ENCODE results near the gene CHST13. TPM values are rescaled to one million over a fixed set of nuclear protein-coding genes. Genes with fewer than 3 reads are reported as not detected.
A peak's percentile ranks its signal among the peaks of the same experiment; 100 is the strongest.
"Not testable (repeated sequence)": the region's sequence is repeated elsewhere in the genome, so short reads cannot be mapped to it uniquely, and the experiment has no call there.

Gene CHST13
- total RNA-seq, 4 donors from 2014 or later, result 0.23 to 0.95 TPM; not detected in 2

- intact Hi-C loops (cut with DNase I), result no loop called here
- Histone ChIP-seq H3K9me3 (no peaks in the 10 kb centered on the region), H3K4me1 (no peaks in the 10 kb centered on the region), H3K27me3 (peaks cover 0 to 26% (median 0%) of the 10 kb centered on the region in 4 donors), H3K4me3 (no peak overlapping the region), H3K27ac (peak overlapping the region in 2 of 4 donors; percentile 44 to 49), H3K36me3 (no peaks in the 10 kb centered on the region)
- no peak for DNase-seq
- 80 to 82% methylated on average over 2 to 10 of the region's 18 CpGs for WGBS, 2 donors
- TF ChIP-seq POLR2A (IDR thresholded peaks at IDR 0.05) (no peak), CTCF (IDR thresholded peaks at IDR 0.05) (no peak)
These were observed 6.5 kb downstream of the CHST13 start for GRCh38 chr3:126530171-126531050.

- no peaks in the 10 kb centered on the region for H3K4me1 ChIP-seq
- DNase-seq, result no peak
- intact Hi-C loops (cut with DNase I), result no loop called here
- no peak overlapping the region for H3K4me3 ChIP-seq
- peak overlapping the region in 1 of 4 donors; percentile 44 for H3K27ac ChIP-seq
- 40% methylated on average over 1 of the region's 6 CpGs for WGBS, 2 donors
- H3K9me3 ChIP-seq, result no peaks in the 10 kb centered on the region
- TF ChIP-seq POLR2A (IDR thresholded peaks at IDR 0.05) (no peak), CTCF (IDR thresholded peaks at IDR 0.05) (no peak)
- peaks cover 0 to 26% (median 0%) of the 10 kb centered on the region in 4 donors for H3K27me3 ChIP-seq
- no peaks in the 10 kb centered on the region for H3K36me3 ChIP-seq
These were observed 7.0 kb downstream of the CHST13 start for GRCh38 chr3:126531051-126531330.

GRCh38 chr3:126533506-126533905, 9.6 kb downstream of the CHST13 start:
- Histone ChIP-seq H3K4me3 (no peak overlapping the region), H3K27me3 (peaks cover 0 to 46% (median 0%) of the 10 kb centered on the region in 4 donors), H3K27ac (no peak overlapping the region), H3K36me3 (no peaks in the 10 kb centered on the region), H3K9me3 (no peaks in the 10 kb centered on the region), H3K4me1 (no peaks in the 10 kb centered on the region)
- TF ChIP-seq CTCF (IDR thresholded peaks at IDR 0.05), result no peak
- no peak for TF ChIP-seq POLR2A (IDR thresholded peaks at IDR 0.05)
- no peak for DNase-seq
- intact Hi-C loops (cut with DNase I), result no loop called here

GRCh38 chr3:126534716-126535115, 10.8 kb downstream of the CHST13 start:
- DNase-seq; H3K36me3 ChIP-seq; intact Hi-C loops (cut with DNase I); H3K9me3 ChIP-seq; H3K27ac ChIP-seq; H3K4me1 ChIP-seq; H3K4me3 ChIP-seq: not testable (repeated sequence)
- no CpG with 5 or more reads among the region's 7 CpGs for WGBS, 2 donors
- peaks cover 0 to 53% (median 0%) of the 10 kb centered on the region in 4 donors for H3K27me3 ChIP-seq

GRCh38 chr3:126535636-126536035, 11.7 kb downstream of the CHST13 start:
- no peaks in the 10 kb centered on the region for H3K36me3 ChIP-seq
- no peak for TF ChIP-seq CTCF (IDR thresholded peaks at IDR 0.05)
- no peak for TF ChIP-seq POLR2A (IDR thresholded peaks at IDR 0.05)
- no peaks in the 10 kb centered on the region for H3K9me3 ChIP-seq
- H3K4me1 ChIP-seq, result peaks cover under 1 to 4% (median 1%) of the 10 kb centered on the region in 3 donors
- H3K27me3 ChIP-seq, result peaks cover 0 to 54% (median 0%) of the 10 kb centered on the region in 4 donors
- intact Hi-C loops (cut with DNase I), result no loop called here
- no peak overlapping the region for H3K4me3 ChIP-seq
- DNase-seq, result no peak
- no peak overlapping the region for H3K27ac ChIP-seq
